ENCODE results near the gene LRRC34.

Gene LRRC34

DNA sequence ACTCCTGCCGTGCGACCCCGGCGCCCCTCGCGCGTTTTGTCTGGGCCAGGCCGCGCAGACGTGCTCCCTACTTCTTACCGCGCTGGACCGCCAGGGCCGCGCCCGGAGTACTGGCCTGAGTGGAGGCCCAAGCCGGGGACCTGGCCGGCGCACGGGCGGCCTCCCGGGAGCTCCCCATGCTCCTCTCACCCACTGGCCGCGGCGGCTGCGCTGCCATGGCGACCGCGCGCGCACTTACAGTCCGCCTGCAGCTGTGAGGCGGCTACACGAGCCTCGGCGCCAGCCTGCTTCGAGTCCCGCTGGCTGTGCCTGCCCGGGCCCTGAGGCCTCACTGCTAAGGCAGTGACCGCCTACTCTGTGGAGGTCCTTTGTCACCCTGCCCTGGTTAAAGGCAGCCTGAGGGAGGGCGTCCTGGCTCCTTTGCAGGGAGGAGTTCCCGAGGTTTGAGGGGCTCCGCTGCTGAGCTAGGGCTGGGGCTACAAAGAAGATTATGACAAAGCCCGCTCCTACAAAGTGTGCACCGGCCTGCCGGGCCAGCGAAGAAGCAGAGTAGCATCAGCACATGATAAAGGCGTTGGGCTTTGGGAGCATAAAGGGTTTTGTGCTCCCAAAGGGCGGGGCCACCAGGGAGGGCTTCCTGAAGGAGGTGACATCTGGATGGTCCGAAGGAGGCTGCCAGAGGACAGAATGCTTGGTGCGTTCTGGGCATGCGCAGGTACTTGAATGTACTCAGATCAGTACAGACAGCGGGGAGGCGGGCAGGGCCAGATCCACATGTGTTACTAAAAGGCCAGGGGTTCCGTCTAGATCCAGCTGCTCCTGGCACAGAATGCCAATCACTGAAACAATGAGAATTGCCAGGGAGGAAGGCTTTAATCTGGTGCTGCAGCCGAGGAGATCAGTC, at the start of gene LRRC34, which contains the start of gene LRRIQ4:
Gene LRRC34 (minus strand): TSS at position 573 of the 904 bp plus-strand sequence. CDS start 356 bp downstream, at position 217.
Gene LRRIQ4 (plus strand): TSS at position 539 of the 904 bp plus-strand sequence. CDS start 9,052 bp downstream, outside the sequence.
- Histone ChIP-seq H3K9ac (peak within 1 kb of the TSS; percentile 67), H2AFZ (peak within 1 kb of the TSS; percentile 98)

DNA sequence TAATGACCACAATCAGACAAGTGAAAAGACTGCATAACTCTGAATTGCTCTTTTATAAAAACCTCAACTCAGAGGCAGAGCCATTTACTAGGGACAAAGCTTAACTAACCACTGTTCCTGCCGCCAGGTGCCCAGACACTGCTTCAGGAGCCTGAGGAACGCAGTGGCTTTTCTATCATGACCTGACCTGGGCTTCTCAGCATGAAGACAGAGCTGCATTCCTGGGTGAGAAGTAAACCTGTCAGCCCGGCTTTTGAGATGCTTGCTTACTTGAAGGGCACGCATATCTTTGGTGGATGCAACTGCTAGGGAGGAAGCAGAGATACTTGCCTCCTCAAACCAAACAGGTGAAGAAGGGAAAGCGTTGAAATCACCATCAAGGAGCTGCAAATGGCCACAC, 49.2 kb upstream of the LRRC34 start:
- no peak overlapping the region for H3K9ac ChIP-seq
- no peaks in the 10 kb centered on the region for H3K9me3 ChIP-seq (ENCODE audit: control insufficient read depth, low read length)
- H3K27me3 ChIP-seq (ENCODE audit: control insufficient read depth, insufficient read depth, low read length) = no peaks in the 10 kb centered on the region
- no peaks in the 10 kb centered on the region for H3K36me3 ChIP-seq (ENCODE audit: control insufficient read depth, insufficient read depth, low read length)
- H3K79me2 ChIP-seq = no peaks in the 10 kb centered on the region
- no peak overlapping the region for H2AFZ ChIP-seq
- no peak overlapping the region for H3K27ac ChIP-seq
- H3K4me1 ChIP-seq = no peaks in the 10 kb centered on the region
- TF ChIP-seq, protein P1, sequence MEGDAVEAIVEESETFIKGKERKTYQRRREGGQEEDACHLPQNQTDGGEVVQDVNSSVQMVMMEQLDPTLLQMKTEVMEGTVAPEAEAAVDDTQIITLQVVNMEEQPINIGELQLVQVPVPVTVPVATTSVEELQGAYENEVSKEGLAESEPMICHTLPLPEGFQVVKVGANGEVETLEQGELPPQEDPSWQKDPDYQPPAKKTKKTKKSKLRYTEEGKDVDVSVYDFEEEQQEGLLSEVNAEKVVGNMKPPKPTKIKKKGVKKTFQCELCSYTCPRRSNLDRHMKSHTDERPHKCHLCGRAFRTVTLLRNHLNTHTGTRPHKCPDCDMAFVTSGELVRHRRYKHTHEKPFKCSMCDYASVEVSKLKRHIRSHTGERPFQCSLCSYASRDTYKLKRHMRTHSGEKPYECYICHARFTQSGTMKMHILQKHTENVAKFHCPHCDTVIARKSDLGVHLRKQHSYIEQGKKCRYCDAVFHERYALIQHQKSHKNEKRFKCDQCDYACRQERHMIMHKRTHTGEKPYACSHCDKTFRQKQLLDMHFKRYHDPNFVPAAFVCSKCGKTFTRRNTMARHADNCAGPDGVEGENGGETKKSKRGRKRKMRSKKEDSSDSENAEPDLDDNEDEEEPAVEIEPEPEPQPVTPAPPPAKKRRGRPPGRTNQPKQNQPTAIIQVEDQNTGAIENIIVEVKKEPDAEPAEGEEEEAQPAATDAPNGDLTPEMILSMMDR (IDR thresholded peaks at IDR 0.05) = no peak
- no peak overlapping the region for H3K4me2 ChIP-seq (ENCODE audit: low read length)
- H3K4me3 ChIP-seq (ENCODE audit: low read depth, low read length) = no peak overlapping the region

More for the DNA sequence above, at the start of gene LRRC34, which contains the start of gene LRRIQ4:
- Histone ChIP-seq H3K4me2 (ENCODE audit: low read length) (peak within 1 kb of the TSS; percentile 72), H3K9me3 (ENCODE audit: control insufficient read depth, low read length) (no peaks in the 10 kb centered on the region), H3K79me2 (no peaks in the 10 kb centered on the region), H3K4me3 (ENCODE audit: low read depth, low read length) (peak within 1 kb of the TSS; percentile 41), H3K36me3 (ENCODE audit: control insufficient read depth, insufficient read depth, low read length) (no peaks in the 10 kb centered on the region), H3K4me1 (no peaks in the 10 kb centered on the region), H3K27me3 (ENCODE audit: control insufficient read depth, insufficient read depth, low read length) (no peaks in the 10 kb centered on the region), H3K27ac (peak within 1 kb of the TSS; percentile 77)
- TF ChIP-seq, protein P1 (IDR thresholded peaks at IDR 0.05) = no peak

DNA sequence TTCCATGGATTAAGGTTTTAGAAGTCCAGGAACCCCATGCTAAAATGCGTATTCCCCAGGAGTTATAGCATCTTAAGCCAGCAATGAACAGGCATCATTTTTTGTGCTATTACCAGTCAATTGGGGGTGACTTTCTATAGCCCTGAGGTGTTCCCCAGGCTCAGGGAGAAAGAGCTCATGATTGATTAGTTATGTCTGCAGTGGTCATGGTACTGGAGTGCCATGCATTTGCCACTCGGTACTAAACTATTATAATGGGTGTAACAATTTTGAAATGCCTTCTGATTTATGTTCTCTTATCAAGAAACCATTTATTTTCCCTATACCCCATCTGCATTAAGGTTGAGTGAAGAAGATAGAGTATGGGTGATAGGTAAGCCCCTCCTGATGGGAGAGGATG, 45.1 kb upstream of the LRRC34 start:
- Histone ChIP-seq H3K79me2 (no peaks in the 10 kb centered on the region), H3K36me3 (ENCODE audit: control insufficient read depth, insufficient read depth, low read length) (no peaks in the 10 kb centered on the region), H2AFZ (no peak overlapping the region), H3K27ac (no peak overlapping the region), H3K4me2 (ENCODE audit: low read length) (no peak overlapping the region), H3K27me3 (ENCODE audit: control insufficient read depth, insufficient read depth, low read length) (no peaks in the 10 kb centered on the region), H3K4me3 (ENCODE audit: low read depth, low read length) (no peak overlapping the region), H3K4me1 (no peaks in the 10 kb centered on the region), H3K9ac (no peak overlapping the region), H3K9me3 (ENCODE audit: control insufficient read depth, low read length) (no peaks in the 10 kb centered on the region)
- TF ChIP-seq, protein P1 (IDR thresholded peaks at IDR 0.05) = no peak

- no peak overlapping the region for H2AFZ ChIP-seq
- H3K9me3 ChIP-seq (ENCODE audit: control insufficient read depth, low read length) = no peaks in the 10 kb centered on the region
- H3K4me3 ChIP-seq (ENCODE audit: low read depth, low read length) = no peak overlapping the region
- H3K36me3 ChIP-seq (ENCODE audit: control insufficient read depth, insufficient read depth, low read length) = no peaks in the 10 kb centered on the region
- TF ChIP-seq, protein P1 (IDR thresholded peaks at IDR 0.05) = no peak
- no peak overlapping the region for H3K4me2 ChIP-seq (ENCODE audit: low read length)
- H3K4me1 ChIP-seq = no peaks in the 10 kb centered on the region
- H3K27ac ChIP-seq = no peak overlapping the region
- H3K79me2 ChIP-seq = no peaks in the 10 kb centered on the region
- no peaks in the 10 kb centered on the region for H3K27me3 ChIP-seq (ENCODE audit: control insufficient read depth, insufficient read depth, low read length)
- no peak overlapping the region for H3K9ac ChIP-seq
Observed at GRCh38 chr3:169855514-169855913, 42.8 kb upstream of the LRRC34 start.

All from parathyroid adenoma (tissue), 2 donors.